NT2/D1 (cell line): ENCODE measurements around the gene PIGS.

Experiments
- SUZ12 ChIP-seq: IDR thresholded peaks from 2 replicates; pipeline ENCODE4 v1.6.1; 2011; ENCODE audit not compliant: insufficient read length, insufficient read depth; ENCODE audit errors: extremely low read depth
- YY1 ChIP-seq: IDR thresholded peaks from 2 replicates; pipeline ENCODE4 v1.6.1; 2011; ENCODE audit not compliant: insufficient read length, insufficient read depth

GRCh38 chr17:28613931-28614381 is 42.6 kb upstream of the PIGS start, which contains the start of gene RSKR:
- TF ChIP-seq YY1 (no peak), SUZ12 (no peak)
